K562 (cell line): ENCODE measurements around the gene PEX11B. TPM values are rescaled to one million over a fixed set of nuclear protein-coding genes. Genes with fewer than 3 reads are reported as not detected.

Source experiments
- ARID1B ChIP-seq: fragments of 450-650 bp; IDR thresholded peaks from 2 replicates; pipeline ENCODE4 v1.6.1; 2016; ENCODE audit warnings: antibody characterized with exemption, mild to moderate bottlenecking, inconsistent platforms
- CCNT2 ChIP-seq: IDR thresholded peaks from 2 replicates; pipeline ENCODE4 v1.6.1; 2011; ENCODE audit warnings: borderline replicate concordance, low read depth, mild to moderate bottlenecking, moderate library complexity, mixed read lengths, low read length; ENCODE audit not compliant: insufficient read length; ENCODE audit errors: extremely low read depth
- CTCFL ChIP-seq: IDR thresholded peaks from 2 replicates; pipeline ENCODE4 v1.6.1; 2011; ENCODE audit warnings: borderline replicate concordance, low read depth, mild to moderate bottlenecking, moderate library complexity, low read length; ENCODE audit not compliant: insufficient read depth, poor library complexity, severe bottlenecking
- E2F4 ChIP-seq: sonication (generic); formaldehyde crosslinking; IDR thresholded peaks from 2 replicates; pipeline ENCODE4 v1.8.0; 2022; ENCODE audit warnings: mild to moderate bottlenecking, low read depth, missing genetic modification reagents
- EZH2 ChIP-seq: IDR thresholded peaks from 2 replicates; pipeline ENCODE4 v1.6.1; 2012; ENCODE audit warnings: low read depth, mild to moderate bottlenecking, inconsistent platforms, low read length, borderline replicate concordance
- HNRNPK ChIP-seq: fragments of 200-400 bp; formaldehyde crosslinking; IDR thresholded peaks from one replicate; pipeline ENCODE4 v1.6.1; 2018; ENCODE audit warnings: mild to moderate bottlenecking, low read depth, low read length; ENCODE audit not compliant: poor library complexity, severe bottlenecking
- LCOR ChIP-seq: sonication (generic); formaldehyde crosslinking; IDR thresholded peaks from 2 replicates; pipeline ENCODE4 v1.8.0; 2022; ENCODE audit warnings: mild to moderate bottlenecking, missing genetic modification reagents
- MAZ ChIP-seq, 2 experiments: fragments of 450-650 bp in 1 of 2; sonication (generic) in 1 of 2; formaldehyde crosslinking; IDR thresholded peaks in 1 of 2; conservative IDR thresholded peaks in 1 of 2; 2 replicates each; pipeline versions ENCODE4 v1.4.0 to v1.5.0; 2020; ENCODE audit warnings: mild to moderate bottlenecking in 1 of 2, missing genetic modification reagents in 1 of 2
- MNT ChIP-seq, 2 experiments: fragments of 450-650 bp; conservative IDR thresholded peaks; 2 replicates each; pipeline ENCODE4 v1.6.1; 2017; ENCODE audit warnings: mild to moderate bottlenecking in 2 of 2, moderate library complexity in 2 of 2
- POLR2AphosphoS5 ChIP-seq: IDR thresholded peaks from 2 replicates; pipeline ENCODE4 v1.6.1; 2011; ENCODE audit warnings: mild to moderate bottlenecking, low read depth, low read length, moderate library complexity; ENCODE audit not compliant: control insufficient read depth, insufficient read depth
- SMARCA5 ChIP-seq: fragments of 450-650 bp; IDR thresholded peaks from 2 replicates; pipeline ENCODE4 v1.6.1; 2016
- SNRNP70 ChIP-seq: fragments of 200-400 bp; formaldehyde crosslinking; optimal IDR thresholded peaks from 2 replicates; pipeline ENCODE3; 2017; ENCODE audit warnings: low read depth, low read length
- ZMIZ1 ChIP-seq, 2 experiments: fragments of 150-350 bp in 1 of 2; IDR thresholded peaks; 2 replicates each; pipeline ENCODE4 v1.6.1; 2012 to 2016; ENCODE audit warnings: low read depth in 2 of 2, low read length in 2 of 2, mild to moderate bottlenecking in 1 of 2, moderate library complexity in 1 of 2
- ZNF212 ChIP-seq: fragments of 450-650 bp; formaldehyde crosslinking; IDR thresholded peaks from 2 replicates; pipeline ENCODE4 v1.4.0; 2020; ENCODE audit warnings: mild to moderate bottlenecking
- polyA plus RNA-seq, 8 experiments: library from polyadenylated mRNA; depleted of rRNA in 4 of 8; stranded (reverse) in 5 of 8; unstranded in 3 of 8; fragments of >200 nt; fragmentation: Nextera tagmentation in 2 of 8; fragmentation: Illumina TruSeq in 1 of 8; extraction: Ambion mirVana in 2 of 8; extraction: Trizol in 1 of 8; gene quantifications; 2 replicates each; pipeline versions ENCODE4 v1.2.1 to v1.2.3, GENCODE V29; 2011 to 2014; ENCODE audit warnings: inconsistent platforms in 1 of 8, missing spikeins in 1 of 8
- total RNA-seq, 7 experiments: library from RNA; depleted of rRNA in 6 of 7; stranded (reverse); fragments of >200 nt in 6 of 7; fragmentation: Illumina TruSeq in 2 of 7; extraction: Trizol in 2 of 7; gene quantifications; 2 replicates each; pipeline versions ENCODE4 v1.2.1 to v1.2.3, GENCODE V29; 2011 to 2021; ENCODE audit warnings: low replicate concordance in 1 of 7

Gene PEX11B
- total and polyA plus RNA-seq, 9 of the 15 experiments (the other 6 are each of a cell fraction or from before 2014, with no cell fraction given): 13.2 to 60.0 (median 21.7) TPM

GRCh38 chr1:145918992-145919939 lies 749 bp upstream of the PEX11B start (continued):
- TF ChIP-seq ZMIZ1 (IDR thresholded peaks at IDR 0.05; ENCODE audit: low read depth in 2 of 2, low read length in 2 of 2): no peak
- TF ChIP-seq E2F4: peak; percentile 74; the same call in 1 of the 2 replicates
- 0 out of 4 replicates have a peak, but pooled peaks of 1 of the 2 experiments have one; percentile 63 for TF ChIP-seq MNT (conservative IDR thresholded peaks at IDR 0.05)
- TF ChIP-seq EZH2: no peak
- 0 out of 2 replicates have a peak, but pooled peaks have one; percentile 26 for TF ChIP-seq SMARCA5
- peak; percentile 21; the same call in 1 of the 2 replicates for TF ChIP-seq POLR2AphosphoS5
- TF ChIP-seq CTCFL: no peak
- TF ChIP-seq CCNT2: peak; percentile 17
- TF ChIP-seq ZNF212 (CRISPR knock-in tag): no peak
- peak; percentile 10; the same call in 1 of the 2 replicates for TF ChIP-seq ARID1B
- no peak for TF ChIP-seq MAZ (CRISPR knock-in tag; conservative IDR thresholded peaks at IDR 0.05 in 1 of 2, IDR thresholded peaks at IDR 0.05 in 1 of 2)
- no peak for TF ChIP-seq SNRNP70
- no peak for TF ChIP-seq HNRNPK
- TF ChIP-seq LCOR (CRISPR knock-in tag): no peak
